HG02943 (cell line): ENCODE measurements around the gene NELL1.

ENCODE experiments used
- ATAC-seq: cut with Tn5 transposase; IDR thresholded peaks from one replicate; pipeline ENCODE4 v1.9.1; 2021; ENCODE audit warnings: mild to moderate bottlenecking, low read depth, moderate library complexity; ENCODE audit not compliant: unreplicated experiment

Gene NELL1

DNA sequence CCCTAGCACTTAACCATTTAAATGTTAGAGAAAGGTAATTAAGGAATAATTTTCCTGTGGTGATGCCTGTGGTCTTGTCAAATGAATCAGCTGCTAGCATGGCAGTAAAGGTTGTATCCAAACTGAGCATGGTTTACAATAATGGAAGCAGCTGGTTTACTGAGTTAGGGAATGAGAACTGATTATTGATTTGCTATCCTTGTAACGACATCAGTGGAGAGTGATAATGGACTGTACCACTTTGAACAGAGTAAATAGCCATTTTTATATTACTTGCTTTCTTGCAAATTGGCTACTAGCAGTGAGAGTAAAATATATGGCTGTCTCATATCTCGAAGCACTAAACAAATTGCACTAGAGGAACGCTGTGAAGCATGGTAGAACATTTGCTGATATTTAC, 934.5 kb downstream of the NELL1 start:
- ATAC-seq = no peak

DNA sequence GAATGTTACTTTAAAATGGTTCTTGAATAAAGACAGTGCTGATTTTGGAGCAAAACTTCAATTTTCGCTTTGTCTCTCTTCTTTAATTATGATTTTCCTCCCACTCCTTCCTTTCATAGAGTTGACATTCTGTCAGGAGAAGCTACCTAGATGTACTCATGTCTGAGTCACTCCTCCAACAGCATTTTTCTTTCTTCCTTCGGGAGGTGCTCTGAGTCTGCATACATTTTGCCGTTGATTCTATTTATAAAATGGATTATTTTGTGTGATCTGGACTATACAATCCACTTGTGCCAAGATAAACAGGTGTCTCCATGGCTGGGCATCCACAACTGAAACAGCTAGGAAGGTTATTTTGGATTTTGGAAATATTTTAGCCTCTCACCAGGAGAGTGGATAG, 935.2 kb downstream of the NELL1 start:
- no peak for ATAC-seq

DNA sequence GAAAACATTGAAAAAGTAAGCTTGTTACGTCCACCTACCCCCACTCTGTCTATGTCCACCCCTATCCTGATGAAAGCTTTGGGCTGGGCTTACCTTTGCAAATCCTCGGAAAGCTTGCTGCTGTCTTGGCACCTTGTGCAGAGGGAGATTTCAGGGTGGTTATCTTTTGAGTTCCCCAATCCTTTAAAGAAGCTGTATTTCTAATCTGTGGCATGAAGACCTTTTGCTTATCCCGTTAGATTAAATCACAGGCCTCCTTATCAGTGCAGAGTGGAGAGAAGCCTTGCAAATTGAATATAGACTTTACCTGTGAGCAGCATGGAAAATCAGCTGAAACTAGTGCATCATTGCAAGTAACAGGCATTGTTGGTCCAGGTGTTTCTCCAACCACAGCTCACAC, 942.9 kb downstream of the NELL1 start:
- ATAC-seq = no peak

DNA sequence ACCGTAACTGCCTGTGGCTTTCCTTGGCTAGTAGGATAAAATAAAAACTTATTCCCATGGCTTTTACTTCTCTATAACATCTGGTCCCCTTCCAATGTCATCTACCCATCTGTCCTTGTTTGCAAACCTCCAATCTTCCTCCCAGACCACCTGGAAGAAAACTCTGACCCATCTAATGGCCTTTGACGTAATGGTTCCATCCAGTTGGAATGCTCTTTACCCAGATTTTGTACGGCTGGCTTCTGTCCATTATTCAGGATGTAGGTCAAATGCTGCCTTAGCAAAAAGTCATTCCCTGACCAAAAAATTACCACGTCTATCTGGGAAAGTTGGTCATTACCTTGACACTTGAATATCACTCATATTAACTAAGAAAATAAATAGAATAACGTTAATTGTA, 945.6 kb downstream of the NELL1 start:
- no peak for ATAC-seq

DNA sequence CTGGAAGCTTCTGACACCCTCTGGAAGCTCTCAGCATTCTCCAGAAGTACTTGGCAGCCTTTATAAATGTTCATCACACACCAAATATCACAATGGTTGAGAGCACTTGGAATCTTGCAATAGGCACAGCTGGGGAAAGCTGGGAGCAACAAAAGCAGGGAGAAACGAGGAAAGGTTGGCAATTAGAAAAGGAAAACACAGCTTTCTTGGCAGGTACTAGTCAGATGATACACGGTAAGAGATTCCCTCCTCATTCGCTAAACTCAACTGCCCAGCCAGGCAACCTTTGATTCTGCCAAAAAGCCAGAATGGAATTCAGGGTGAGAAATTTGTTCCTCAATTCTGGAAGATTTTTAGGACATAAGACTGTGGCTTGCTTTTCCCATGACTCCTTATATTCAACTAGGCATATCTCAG, 946.6 kb downstream of the NELL1 start:
- no peak for ATAC-seq

DNA sequence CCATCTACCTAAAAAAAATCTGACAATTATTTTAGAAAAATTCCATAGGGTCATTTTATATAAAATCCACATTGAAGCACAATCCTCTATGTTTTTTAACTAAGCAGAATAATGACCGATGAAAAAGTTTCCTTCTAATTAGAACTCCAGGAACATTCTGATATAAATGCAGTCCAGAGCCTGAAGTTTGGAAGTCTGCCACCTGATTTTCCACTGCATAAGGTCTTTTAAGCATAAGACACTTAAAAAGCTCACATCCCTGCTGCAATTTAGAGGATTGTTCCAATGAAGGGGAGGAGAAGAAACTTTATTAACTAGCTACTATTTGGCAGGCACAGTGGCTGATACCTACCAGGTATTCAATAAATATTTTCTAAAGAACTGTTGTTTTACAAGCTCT, 953.2 kb downstream of the NELL1 start:
- no peak for ATAC-seq

DNA sequence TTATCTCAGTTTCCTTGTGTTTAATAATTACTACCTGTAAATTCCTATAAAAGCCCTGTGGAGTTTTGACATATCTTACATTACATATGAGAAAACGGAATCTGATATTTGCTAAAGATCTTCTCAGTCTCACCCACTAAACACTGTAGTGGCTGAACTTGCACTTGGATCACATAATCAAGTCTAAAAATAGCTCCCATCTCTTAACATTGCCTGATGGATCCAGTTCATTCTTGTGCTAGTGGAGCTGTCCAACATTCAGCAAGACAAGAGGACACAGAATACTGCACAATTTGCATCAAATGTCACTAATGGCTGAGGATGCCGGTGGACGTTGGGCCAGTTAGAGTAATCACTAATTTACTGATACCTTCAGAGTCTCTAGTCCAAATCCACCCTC, 953.6 kb downstream of the NELL1 start:
- ATAC-seq = no peak
